Fibroblast of gingiva (primary cell): ENCODE measurements around the gene BANK1.

Experiments used
- DNase-seq: peaks from one replicate; pipeline ENCODE4 v3.0.0-alpha.2; 2011; ENCODE audit warnings: low read depth

Gene BANK1

DNA sequence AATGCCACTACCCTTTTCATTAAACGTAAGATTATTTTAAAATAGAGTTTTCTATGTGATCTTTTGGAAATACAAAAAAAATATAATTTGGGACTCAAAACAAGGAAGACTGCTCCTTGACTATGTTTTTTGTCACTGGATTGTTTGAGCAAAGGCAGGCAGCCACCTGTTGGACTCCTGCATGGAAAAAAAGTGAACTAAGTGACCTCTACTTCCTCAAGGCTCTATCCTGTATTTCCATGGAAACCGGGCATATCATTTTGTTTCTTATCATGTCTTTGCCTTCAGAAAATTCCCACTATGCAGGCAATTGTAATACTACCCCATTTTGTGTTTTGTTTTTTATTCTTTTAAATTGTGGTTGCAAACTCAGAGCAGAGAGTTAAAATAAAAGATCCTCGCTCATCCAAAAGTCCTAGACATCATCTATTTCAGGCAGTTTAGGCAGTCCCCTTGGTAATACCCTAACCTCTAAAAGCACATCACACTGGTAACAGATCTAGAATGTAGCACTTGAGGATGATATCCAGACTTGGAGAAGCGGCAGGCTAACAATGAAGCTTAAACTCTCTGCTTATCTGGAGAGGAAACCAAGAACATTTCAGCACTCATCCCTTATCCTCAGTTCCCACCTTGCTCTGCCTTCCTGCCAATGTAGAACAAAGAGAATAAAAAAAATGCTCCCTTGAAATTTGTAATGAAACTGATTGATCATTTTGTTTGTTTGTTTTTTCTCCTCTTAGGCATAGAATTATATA lies 165.7 kb downstream of the BANK1 start:
- no peak for DNase-seq

DNA sequence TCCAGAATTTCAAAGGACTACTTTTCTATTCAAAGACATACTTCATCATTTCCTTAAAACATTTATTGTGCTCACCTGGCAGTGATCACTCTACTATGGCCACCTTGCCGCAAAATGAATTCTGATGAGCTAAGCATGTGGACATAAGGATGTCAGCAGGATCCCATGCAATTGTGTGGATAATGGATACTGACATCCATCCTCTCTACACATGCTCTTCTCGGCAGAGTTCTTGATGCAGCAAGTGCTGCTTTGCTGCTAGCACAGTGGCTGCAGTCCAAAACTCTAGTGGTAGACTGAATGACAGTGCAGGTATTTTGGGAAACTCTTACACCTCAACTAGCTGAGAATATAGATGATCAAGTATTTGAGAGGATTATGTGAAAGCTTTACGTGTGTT lies 168.0 kb downstream of the BANK1 start:
- DNase-seq: no peak

DNA sequence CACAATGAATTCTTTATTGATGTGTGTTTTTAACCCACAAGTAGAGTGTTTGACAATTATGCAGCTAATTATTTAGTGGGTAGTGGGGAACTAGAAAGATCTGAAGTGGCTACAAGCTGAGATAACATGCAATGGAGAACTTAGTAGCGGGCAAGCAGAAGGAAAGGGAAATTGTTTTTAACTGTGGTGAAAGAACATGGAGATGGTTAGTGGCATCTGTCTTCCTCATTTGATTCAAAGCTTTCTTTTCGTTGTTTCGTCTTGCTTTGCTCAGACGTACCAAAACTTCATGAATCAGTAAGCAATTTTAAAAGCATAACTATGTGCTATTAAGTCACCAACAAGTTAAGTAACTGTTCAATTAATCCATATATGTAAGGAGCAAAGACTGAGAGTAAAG lies 169.9 kb downstream of the BANK1 start:
- DNase-seq: no peak

DNA sequence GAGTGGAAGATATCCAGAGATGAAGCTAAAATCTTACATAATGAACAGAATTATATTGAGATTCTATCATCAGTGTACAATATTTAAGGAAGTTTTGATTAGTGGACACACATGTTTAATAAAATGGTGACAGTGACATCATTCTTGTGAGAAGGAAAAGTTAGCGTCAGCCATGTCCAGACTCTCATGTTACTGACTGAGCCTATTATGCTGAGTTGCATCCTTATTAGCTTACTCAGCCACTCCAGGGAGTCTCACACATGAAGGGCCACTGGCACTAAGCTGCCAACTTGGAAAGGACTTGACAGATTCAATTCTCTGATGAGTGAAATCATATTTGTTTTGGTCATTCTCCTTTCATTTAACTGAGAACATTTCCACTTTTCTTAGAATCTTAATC lies 170.6 kb downstream of the BANK1 start:
- peak; percentile 58 for DNase-seq

DNA sequence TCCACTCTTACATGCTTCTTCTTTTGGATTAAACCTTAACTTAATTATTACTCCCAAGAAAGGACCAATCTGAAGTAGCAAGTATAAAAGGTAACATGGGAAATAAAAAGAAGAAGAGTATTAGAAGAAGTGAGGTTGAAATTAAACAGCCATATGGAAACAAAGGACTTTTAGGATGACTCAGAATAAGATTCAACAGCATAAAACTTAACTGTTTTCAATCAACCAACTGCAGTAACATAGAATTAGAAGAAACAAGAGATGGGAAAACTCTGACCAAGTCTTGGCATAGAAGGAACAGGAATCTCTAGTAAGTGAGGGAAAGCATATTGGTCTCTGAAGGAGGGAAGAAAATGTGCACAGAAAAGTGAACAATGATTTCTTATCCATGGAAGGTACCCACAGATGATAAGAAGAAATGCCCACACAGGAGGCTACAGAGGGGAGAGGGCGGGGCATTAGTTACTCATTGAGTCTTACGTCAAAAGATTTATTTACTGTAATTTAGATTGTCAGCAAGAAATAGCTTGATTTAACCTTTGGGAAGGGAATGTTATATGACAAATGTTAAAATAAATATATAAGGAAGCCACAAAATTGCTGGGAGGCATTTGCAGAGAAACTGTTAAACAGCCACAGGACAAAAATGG lies 177.3 kb downstream of the BANK1 start:
- DNase-seq: peak; percentile 6

DNA sequence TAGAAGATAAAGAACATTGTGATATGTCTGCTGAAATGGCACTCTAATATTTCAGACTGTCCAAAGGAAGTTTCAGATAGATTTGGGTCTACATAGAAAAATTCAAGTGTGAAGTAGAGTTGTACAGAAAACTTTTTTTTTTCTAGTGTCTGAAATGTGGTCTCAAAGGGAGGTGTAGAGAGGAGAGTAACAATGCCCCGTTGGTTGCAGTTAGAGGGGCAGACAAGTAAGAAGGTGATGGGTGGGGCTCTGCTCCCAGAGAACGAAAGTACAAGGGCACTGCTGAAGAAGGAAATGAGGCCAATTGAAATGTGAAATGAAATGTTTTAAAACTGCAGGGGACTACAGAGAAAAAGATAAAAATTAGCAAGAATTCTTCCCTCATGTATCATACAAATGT lies 177.8 kb downstream of the BANK1 start:
- DNase-seq: no peak

DNA sequence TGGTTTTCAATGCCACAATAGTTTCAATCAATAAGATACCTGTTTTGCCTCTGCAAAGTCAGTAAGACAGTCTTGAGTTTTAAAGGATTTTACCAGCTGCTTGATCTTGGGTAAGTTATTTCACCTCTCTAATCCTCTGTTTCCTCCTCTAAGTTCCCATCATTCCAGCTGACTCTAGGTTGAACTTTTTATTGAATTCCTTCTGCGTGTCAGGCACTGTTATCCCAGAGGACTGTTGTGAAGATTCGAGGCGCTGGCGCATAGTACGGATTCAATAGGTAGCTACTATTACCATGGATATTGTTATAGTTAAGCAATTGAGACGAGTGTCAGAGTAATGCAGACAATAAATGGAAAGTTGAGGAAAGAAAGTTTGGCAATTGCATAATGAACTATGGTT lies 179.4 kb downstream of the BANK1 start:
- no peak for DNase-seq

DNA sequence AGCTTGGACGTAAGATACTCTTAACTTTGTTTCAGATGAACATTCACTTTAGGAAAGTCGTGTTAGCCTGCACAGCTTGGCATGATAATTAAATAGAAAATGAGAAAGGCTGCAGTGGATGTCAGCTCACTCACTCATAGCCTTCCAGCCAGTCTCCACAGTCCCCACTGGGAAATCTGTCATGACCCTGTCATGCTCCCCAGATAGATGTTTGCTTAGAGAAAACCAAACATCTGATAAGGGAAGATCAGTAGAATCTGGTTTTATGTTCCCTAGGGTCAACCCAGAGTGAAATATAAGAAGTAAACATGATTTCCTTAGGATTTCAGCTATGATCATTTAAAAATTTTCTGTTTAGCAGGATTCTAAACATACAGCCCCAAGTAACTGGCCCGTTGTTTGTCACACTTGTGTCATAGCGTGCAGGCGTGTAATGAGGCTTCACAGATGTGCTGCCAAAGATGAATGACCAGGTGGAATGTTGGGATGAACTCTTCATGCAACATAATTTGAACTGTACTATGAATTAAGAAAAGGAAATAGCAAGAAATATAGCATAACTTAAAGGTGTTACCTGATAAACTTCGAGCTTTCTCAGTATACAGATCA lies 180.1 kb downstream of the BANK1 start:
- no peak for DNase-seq

DNA sequence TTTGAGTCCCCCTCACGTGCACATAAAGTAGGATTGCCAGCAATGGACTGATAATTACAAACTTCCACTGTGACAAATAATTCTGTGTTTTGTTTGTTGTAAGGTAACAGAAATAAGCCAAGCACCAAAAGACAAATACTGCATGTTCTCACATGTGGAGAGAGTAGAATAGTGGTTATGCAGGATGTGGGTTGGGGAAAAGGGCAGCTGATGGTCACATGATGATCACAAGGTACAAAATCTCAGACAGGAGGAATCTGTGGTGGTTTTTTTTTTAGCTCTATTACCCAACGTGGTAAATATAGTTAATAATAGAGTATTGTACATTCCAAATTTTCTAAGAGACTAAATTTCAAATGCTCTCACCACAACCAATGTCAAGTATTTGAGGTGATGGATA lies 182.3 kb downstream of the BANK1 start:
- no peak for DNase-seq

DNA sequence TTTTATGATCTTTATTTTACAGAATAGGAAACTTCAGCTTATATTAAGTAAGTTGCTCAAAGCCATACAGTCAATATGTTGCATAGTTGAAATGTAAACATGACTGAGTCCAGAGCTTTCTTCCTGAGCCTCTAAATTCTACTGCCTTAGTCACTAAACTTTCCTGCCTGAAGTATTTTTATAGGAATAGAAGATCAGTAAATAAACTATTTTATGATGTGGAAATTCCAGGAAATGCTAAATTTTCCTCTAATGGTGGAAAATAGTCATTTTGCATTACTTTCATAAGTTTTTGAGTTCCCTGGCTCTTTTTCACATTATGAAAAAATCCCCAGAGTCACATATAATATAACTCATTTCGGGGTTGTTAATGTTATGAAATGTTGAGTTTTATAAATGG lies 182.8 kb downstream of the BANK1 start:
- peak; percentile 57 for DNase-seq

DNA sequence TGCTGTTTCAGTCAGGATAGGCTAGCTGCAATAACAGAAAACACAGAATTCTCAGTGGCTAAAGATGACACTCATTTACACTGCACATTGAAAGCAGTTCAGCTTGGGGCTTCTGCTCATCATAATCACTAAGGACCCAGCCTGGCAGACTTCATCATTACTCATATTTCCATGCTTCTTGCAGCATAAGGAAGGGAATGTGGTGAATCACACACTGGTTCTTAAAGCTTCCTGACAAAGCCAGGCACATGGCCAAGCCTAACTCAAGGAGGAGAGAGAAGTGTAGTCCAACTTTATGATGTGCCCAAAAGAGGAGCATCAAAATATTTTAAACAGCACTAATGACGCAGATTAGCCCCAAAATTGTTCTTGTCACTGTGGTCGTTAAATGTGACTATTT lies 186.5 kb downstream of the BANK1 start:
- peak; percentile 97 for DNase-seq

DNA sequence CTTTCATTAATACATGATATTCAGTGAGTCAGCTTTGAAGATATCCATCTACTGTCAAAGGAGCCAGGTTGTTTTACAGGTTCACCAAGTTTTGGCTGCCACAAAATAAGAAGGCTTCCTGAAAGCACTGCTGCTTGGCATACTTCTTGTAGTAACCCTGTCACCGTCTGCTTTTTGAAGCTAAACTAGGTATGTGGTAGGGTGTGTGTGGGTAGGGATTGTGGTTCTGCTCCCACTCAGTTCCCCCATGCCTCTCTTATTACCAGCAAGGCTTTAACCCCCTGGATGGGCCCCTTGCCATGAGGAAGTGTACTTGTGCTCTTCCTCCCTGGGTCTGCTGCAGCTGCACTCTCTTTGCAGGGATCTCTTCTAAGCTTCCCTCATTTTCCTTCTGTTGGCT lies 191.2 kb downstream of the BANK1 start:
- no peak for DNase-seq

DNA sequence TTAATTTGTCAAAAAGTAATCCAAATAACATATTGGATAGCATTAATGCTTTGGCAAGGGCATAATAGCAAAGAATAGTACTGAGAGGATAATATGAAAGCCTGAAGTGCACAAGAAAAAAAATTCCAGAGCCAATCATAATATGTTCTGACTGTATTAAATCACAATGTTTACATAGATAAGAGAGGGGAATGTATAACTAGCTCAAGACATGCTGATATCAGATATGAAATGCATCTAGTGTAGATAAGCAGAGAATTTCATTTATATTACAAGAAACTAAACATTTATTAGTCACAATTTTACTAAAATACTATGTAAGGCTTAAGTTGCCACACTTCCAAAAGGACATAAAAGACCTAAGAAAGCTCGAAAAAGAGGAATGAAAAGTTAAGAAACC lies 193.3 kb downstream of the BANK1 start:
- DNase-seq: no peak

DNA sequence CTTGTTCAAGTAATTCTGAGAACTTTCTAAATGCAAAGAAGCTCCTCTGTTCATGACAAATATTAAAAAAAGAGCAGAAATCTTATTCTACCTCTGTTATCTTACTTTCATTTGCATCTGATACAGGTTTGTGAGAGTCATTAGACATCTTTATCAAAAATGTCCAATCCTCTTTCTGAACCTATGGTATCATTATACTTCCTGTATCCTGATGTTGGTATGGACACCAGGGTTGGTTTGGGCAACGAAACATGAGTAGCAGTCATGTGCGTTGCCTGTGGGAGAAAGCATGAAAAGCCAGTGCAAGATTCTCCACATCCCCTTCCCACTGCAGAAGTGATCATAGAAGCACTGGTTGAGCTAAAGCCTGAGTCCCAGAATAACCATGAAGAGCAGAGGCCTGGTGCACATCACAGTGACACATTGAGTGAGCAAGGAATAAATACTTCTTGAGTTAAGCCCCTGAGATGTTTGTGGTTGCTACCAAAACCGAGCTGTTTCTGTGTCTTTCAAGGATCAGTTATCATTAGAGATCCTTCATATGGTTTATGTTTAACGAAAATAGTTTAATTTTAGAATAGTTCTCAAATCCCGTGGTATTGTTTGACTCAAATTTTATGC lies 197.2 kb downstream of the BANK1 start:
- DNase-seq: no peak

DNA sequence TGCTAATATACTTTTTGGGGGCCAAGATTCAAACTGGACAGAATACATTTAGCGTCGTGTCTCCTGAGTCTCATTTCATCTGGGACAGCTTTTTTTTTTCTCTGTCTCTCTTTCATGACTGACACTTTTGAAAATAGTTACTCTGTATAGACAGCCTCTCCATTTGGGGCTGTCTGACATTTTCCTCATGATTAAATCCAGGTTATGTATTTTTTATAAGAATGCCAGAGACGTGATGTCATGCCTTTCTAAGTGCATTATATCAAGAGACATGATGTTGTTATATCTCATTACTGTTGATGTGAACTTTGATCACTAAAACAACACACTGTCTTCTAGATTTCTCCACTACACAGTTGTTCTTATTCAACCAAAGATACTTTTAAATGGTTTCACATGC lies 199.0 kb downstream of the BANK1 start:
- no peak for DNase-seq

DNA sequence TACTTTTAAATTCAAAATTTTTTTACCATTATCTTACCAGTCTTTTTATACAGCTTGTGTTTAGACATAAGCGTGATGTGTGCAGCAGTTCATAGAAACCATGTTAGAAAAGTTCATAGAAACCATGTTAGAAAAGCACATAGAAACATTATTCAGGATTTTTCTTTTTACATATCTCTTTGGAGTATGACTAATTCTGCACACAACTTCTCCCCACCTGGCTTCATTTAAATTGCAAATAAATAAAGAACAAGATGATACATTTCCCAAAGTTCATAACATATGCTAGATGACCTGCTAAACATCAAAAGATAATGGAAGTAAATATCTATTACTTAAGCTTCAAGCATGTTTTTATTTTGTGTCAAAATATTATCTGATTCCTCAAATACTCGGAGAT lies 201.9 kb downstream of the BANK1 start:
- DNase-seq: no peak

DNA sequence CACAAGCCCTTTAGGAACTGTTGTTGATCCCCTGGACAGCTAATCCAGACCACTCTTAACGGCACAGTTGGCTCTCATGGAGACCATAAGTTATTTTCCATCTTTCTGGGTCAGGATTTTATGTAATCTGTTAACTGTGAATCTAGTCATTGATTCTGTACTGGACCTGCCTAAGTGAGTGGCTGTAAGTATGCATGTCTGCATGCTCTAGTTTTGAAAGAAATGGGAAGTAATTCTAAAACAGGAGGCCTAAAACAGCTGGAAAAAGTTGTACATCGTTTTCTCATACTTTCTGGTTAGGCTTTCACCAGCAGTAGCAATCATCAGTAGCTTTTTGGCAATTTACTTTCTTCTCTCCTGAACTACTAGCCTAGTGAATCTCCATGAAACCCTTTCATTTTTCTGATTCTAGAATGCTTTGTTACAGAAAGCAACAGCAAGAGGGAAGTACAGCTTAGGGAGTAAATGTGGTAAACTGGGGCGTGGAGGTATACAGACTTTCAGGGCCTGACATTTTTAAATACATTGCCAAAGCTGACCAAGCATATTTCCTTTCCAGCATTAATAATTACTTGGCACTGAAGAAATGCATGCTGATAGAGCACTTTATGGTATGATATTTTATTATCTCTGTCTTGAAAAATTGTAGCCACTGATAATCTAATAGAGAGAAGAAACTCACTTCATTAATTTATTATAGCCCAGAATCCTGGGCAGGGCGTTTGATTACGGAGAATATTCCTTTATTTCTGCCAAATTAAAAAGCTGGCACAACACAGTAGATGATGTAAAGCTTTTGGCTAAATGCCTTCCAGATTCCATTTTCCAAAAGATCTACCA lies 202.7 kb downstream of the BANK1 start:
- no peak for DNase-seq

DNA sequence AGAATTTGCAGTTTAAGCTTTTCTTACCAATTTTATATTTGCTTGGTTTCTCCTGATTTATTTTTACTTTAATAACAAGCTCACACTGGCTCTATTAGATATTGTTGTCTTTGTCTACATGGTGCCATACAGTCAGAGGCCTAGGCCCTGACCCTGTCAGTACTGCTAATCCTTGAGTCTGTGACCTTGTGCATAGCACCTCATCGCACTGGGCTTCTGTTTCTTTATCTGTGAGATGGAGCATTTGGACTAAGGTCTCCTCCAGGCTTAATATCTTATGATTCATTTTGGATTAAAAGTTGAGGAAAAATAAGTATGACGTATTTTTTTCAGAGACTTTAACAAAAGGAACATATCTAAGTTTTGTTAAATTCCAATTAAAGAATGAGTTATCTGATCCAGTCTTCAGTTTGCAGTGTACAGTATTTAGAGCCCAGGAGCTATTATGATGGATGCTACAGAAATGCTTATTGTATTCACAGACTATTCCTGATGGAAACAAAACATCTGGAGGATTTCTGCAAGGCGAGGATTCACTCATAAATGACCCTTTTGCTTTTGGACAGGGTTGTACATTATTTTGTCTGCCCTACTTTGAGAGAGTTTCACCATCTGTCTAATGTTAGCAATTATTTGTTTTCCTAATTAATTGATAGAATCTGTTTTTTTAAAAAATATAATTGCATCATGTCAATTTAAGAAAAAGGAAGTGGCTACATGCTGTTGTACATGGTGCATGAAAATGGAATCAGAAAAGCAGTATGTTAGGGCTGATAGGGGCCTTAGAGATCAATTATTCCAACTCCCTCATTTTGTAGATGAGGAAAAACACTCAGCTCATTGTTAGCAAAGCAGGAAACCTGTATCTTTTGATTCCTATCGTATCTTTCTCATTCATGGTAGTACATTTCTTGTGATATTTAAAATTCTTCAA lies 203.6 kb downstream of the BANK1 start:
- DNase-seq: no peak

DNA sequence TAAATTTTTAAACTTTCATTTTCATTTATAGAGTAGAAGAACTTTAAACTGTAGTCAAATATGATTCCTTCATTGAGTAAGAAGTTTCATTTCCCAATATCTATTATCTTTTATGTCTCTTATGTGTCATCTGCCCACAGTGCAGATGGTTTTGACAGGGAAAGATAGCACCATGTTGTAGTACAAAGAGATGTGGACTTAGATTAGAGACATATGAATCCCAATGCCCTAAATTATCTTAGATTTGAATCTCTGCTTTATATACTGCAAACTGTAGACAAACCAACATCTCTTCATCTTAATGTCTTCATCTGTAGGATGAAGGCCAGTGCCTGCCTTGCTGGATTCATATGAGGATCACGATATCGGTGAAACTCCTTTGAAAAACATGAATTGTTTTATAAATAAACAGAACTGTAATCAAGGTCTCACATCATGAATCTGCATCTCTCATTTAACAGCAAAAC lies 217.5 kb downstream of the BANK1 start:
- DNase-seq: no peak

DNA sequence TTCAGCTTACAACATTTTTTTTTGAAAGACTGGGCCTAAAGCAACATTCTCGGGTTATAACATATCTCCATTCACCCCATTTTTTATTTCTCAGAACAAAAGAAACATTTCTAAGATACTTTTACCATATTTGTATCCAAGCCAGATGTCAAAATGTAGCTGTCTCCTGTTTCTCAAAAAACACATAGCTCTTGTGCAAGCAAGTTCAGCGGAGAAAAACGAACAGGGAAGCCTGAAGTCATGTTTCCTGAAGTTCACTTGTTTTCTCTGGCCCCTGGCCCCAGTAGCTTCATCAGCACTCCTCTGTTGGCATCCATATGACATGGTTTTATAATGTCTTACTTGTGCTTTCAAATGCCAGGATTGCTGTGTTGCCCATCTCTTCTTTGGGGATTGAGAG lies 218.2 kb downstream of the BANK1 start:
- peak; percentile 65 for DNase-seq

DNA sequence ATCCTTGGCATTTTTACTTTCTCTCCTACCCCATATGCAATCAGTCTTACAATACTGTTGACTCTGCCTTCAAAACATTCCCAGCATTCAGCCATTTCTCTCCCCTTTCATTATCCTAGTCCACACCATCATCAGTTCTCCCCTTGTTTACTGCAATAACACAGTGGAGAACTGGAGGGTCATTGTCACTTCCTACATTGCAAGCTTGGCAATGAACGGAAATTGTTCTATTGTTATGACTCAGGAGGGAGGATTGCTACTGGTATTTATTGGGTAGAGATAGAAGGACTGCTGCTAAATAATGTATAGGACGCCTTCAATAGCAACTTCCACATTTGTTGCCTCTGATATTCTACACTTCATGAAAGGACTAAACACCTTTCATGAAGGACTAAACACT lies 231.8 kb downstream of the BANK1 start:
- no peak for DNase-seq
